Fibroblast of upper back skin (primary cell): ENCODE results near the gene DCDC2.
"Not testable (repeated sequence)": the region's sequence is repeated elsewhere in the genome, so short reads cannot be mapped to it uniquely, and the experiment has no call there.

Source experiments
- DNase-seq: peaks from one replicate; pipeline ENCODE4 v3.0.0-alpha.2; 2013

Gene DCDC2

GRCh38 chr6:24323632-24324337 is 34.1 kb downstream of the DCDC2 start:
- DNase-seq = no peak

GRCh38 chr6:24322924-24323323 is 34.9 kb downstream of the DCDC2 start:
- DNase-seq = no peak

- DNase-seq = not testable (repeated sequence)
Observed at GRCh38 chr6:24322446-24322845, 35.4 kb downstream of the DCDC2 start.

GRCh38 chr6:24321538-24322162 is 36.2 kb downstream of the DCDC2 start:
- DNase-seq = no peak

- DNase-seq = peak; percentile 23
Observed at GRCh38 chr6:24313251-24314141, 44.4 kb downstream of the DCDC2 start.

GRCh38 chr6:24311775-24312174 is 46.1 kb downstream of the DCDC2 start:
- not testable (repeated sequence) for DNase-seq

- DNase-seq = no peak
Observed at GRCh38 chr6:24307881-24308280, 50.0 kb downstream of the DCDC2 start.

- no peak for DNase-seq
Observed at GRCh38 chr6:24306936-24307335, 50.9 kb downstream of the DCDC2 start.

GRCh38 chr6:24306038-24306437 is 51.8 kb downstream of the DCDC2 start:
- DNase-seq = no peak

GRCh38 chr6:24296944-24297343 is 60.9 kb downstream of the DCDC2 start:
- no peak for DNase-seq

- DNase-seq = not testable (repeated sequence)
Observed at GRCh38 chr6:24293852-24294251, 64.0 kb downstream of the DCDC2 start.

- no peak for DNase-seq
Observed at GRCh38 chr6:24287239-24287638, 70.6 kb downstream of the DCDC2 start.

- no peak for DNase-seq
Observed at GRCh38 chr6:24284006-24284405, 73.9 kb downstream of the DCDC2 start.

GRCh38 chr6:24283043-24283985 is 74.5 kb downstream of the DCDC2 start:
- DNase-seq = peak; percentile 46

- peak; percentile 7 for DNase-seq
Observed at GRCh38 chr6:24274441-24275083, 83.3 kb downstream of the DCDC2 start.

- DNase-seq = no peak
Observed at GRCh38 chr6:24273096-24273870, 84.6 kb downstream of the DCDC2 start.

GRCh38 chr6:24272553-24272952 is 85.3 kb downstream of the DCDC2 start:
- DNase-seq = no peak

GRCh38 chr6:24272148-24272547 is 85.7 kb downstream of the DCDC2 start:
- no peak for DNase-seq

GRCh38 chr6:24270011-24270410 is 87.8 kb downstream of the DCDC2 start:
- DNase-seq = no peak

- not testable (repeated sequence) for DNase-seq
Observed at GRCh38 chr6:24258214-24258613, 99.6 kb downstream of the DCDC2 start.

GRCh38 chr6:24257282-24257681 is 100.6 kb downstream of the DCDC2 start:
- DNase-seq = no peak
